T-helper 22 cell (primary cell): ENCODE measurements around the gene KRTAP10-2.

ENCODE experiments used
- DNase-seq: peaks from one replicate; pipeline ENCODE4 v3.0.0-alpha.2; 2020; ENCODE audit warnings: low read depth

The KRTAP10-2 gene

DNA sequence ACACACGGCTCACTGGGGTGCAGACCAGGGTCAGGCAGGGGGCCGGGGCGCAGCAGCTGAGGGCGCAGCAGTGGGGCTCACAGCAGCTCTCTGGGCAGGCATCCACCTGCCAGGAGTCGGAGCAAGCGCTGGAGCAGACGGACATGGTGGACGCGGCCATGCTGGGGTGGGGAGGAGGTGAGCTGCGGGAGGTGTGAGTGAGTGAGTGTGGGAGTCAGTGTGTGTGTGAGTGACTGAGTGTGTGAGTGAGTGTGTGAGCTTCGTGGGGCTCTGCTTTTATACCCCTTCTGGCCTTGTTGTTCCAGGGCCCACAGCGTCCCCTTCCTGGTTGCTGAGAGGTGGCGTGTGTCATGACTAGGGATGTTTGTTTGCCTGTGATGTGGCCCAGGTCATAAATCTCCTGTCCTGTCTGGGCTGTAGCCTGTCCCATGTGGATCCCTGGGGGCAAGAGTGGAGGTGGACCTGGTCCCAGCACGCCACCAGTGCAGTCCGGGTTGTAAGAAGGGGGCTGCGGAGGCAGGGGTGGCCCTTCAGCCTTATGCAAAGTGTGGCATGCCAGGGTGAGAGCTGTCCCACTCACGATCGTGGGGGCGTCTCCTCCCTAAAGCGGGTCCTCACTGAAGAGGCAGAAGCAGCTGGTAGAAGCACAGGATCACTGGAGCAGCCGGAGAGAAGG lies 11.2 kb downstream of the KRTAP10-2 start, which contains the start of gene KRTAP10-1:
Gene KRTAP10-1, minus strand, starts transcription at position 205 of the 676 bp plus-strand sequence. Its CDS starts 45 bp downstream, at position 160.
- DNase-seq = no peak

GRCh38 chr21:44539046-44539445 lies 12.3 kb downstream of the KRTAP10-2 start:
- DNase-seq = no peak

DNA sequence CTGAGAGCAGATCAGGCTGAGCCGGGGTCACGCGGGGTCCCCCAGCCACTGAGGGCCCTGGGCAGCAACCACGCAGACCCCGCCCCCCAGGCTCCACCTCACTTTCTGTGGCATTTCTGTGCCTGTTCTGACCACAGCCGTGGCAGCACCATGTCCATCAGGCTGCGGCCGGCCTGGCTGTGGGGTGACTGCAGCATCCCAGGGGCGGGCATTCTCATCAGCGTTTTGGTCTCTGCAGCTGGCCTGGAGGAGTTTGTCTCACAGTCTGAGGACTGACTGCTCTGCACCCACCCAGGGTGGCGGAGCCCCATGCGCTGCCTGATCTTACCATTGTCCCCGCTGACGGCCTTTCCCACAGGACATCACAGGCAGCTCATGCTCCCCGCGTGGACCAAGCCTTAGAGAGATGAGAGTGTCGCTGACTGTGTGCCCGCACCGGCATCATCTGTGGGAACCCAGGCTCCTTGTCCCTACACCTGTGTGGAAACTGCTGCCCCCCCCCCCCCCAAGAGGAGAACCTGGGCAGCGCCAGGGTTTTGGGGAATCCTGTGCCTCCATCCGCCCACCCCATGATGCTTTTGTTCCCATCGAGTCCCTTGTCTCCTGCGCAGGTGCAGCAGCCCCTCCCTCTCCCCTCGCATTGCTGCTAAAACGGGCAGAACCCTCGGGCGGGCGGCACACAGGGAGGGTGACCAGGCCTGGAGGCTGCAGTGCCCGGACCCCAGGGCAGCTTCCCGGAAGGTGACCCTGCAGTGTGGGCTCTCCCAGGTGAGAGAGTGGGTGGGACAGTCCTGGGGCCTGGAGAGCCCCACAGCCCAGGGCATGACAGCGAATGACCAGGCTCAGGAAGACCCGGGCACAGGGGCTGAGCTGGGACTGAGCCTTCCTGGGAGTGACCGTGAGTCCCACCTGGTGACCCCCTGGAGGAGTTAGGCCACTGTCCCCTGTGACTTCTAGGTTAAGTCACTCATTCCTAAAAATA lies 13.1 kb downstream of the KRTAP10-2 start:
- DNase-seq = no peak

- DNase-seq = no peak
These were observed 15.3 kb downstream of the KRTAP10-2 start for GRCh38 chr21:44535963-44536362.

- no peak for DNase-seq
These were observed 16.6 kb downstream of the KRTAP10-2 start for GRCh38 chr21:44534688-44535087.

- no peak for DNase-seq
These were observed 17.2 kb downstream of the KRTAP10-2 start for GRCh38 chr21:44533891-44534627.

GRCh38 chr21:44533121-44533890 lies 18.0 kb downstream of the KRTAP10-2 start:
- DNase-seq = no peak

DNA sequence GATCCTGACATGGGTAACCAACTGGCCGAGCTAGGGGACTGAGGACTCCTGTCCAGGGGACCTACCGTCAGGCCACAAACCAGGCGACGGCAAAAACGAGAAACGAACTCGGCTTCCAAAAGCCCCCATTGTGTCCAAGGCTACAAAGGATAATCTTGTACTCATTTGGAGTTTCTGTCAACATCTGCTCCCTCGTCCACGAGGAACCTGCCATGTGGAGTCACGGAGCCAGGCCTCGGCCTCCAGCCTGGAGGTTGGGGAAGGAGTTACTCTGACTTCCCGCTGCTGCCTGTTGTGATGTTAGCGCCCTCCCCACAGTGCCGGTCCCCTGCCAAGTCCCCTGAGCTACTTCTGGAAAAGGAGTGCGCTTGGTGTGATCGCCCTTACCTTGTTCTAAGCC lies 18.6 kb downstream of the KRTAP10-2 start:
- no peak for DNase-seq

DNA sequence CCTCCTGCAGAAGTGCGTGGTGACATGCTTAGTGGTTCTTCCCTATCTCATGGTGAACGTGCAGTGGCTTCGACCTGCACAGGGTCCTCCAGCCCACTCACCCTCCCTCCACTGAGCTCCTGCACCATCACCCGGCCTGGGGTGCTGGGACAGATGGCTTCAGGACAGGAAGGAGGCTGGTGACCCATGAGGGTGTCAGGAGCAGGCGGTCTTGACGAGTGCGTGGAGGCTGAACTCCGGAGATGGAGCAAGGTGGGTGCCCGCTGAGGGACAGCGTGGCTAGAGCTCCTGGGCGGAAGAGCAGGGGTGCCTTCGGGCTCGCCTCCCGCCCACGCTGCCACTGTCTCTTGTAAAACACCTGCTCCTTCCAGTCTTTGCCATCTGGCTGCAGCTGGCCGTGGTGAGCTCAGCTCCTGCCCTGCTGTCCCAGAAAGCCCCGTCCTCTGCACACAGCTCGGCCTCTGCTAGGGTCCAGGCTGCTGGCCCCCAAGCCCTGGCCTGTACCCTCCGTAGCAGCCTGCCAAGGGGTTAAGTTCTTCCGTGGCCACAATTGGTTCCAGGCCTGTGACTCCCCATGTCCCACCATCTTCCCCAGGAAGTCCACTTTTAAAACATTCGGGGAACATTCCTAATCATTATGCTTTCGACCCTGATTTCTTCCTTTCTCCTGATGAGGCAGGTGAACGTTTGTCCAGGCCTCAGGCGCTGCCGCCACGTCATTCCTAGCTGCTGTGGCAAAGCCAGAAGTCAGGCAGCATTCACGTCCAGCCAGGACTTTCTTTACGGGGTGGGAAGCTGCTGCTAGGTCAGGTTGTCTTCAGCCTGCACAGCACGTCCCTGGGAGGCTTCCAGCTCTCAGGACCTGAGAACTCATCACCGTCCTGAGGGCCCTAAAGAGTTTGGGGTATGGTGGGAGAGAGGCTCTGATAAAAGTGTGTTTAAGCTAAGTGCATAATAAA lies 19.4 kb downstream of the KRTAP10-2 start:
- no peak for DNase-seq

- no peak for DNase-seq
These were observed 20.3 kb downstream of the KRTAP10-2 start for GRCh38 chr21:44530903-44531605.

- no peak for DNase-seq
These were observed 20.9 kb downstream of the KRTAP10-2 start for GRCh38 chr21:44530221-44530902.

- no peak for DNase-seq
These were observed 21.7 kb downstream of the KRTAP10-2 start for GRCh38 chr21:44529503-44530125.

- no peak for DNase-seq
These were observed 22.3 kb downstream of the KRTAP10-2 start for GRCh38 chr21:44529011-44529421.

DNA sequence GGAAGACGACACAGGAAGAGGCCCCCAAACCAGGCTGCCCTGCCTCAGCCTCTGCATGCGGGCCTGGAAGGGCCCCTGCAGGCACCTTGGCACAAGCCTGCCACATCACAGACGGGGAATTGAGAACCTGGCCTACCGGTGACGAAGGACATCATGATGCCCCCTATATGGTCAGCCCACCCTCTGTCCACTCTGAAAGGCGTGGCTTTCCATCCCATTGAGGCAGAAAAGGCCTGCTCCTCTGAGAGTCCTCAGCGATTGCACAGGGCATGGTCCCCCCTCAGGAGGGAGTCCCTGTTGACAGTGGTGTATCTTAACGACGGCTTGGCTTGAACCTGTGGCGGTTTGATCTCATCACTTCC lies 22.7 kb downstream of the KRTAP10-2 start:
- DNase-seq = no peak

DNA sequence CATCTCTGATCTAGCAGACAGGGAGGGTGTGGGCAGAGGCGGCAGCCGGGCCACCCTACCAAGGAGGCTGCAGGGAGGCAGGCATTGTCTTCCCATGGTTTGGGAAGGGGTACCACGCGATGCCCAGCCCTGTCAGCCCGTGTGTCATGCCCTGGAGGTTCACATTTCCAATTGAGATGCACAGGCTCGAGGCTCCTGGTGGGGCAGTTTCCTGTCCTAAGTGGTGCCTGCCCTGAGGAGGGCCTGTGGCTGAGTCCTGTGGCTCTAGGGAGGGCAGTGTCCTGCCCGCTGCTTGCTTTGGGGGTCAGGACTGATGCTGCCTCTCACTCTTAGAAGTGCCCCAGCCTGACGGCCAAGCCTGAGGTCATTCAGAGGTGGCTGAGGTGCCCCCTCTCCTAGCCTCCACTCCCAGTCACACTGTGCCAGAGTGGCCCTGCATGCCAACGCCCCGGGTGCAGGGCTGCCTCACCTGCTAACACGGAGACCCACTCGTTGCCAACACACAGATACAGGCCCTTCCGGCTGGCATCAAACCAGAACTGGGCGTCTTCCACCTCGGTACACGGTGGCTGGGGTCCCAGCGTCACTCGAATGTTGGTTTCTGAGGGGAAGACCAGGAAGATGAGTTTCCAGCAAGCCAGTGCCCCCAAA lies 23.2 kb downstream of the KRTAP10-2 start:
- DNase-seq = no peak

DNA sequence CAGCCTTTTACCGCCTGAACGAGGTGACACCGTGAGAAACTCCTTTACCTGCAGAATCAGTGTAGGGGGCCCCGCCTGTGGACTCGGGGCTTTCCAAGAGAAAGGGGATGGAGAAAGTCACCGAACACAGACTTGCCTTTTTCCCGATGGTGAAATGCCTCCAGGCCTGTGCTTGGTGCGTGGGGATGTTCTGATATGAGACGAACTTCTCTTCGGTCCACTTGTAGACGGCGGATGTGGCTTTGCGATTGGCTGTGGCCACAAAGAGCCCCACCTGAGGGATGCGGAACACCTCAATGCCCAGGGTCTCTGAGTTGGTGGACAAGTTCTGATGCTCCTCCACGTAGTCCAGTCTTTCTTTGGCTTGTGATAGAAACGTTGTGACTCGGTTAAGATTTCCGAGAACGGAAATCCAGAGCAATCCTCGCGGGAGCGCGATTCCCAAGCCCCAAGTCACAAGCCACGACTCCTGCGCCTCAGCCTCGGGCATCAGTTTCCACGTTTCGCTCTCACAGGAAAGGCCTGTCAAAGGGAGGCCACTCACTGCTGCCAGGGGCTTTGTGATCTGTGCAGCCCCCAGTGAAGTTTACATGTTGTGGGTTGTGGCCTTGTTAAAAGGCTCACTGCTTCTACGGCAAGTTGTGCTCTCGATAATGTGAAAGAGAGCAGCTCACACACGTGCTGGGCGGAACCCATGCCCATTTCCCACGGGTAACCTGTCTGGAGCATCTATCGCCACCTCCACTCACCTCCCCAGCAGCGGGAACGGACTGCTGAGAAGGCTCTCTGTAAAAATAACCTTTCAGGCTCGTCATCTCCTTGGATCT lies 23.9 kb downstream of the KRTAP10-2 start:
- DNase-seq = no peak
